HG03135 (cell line): ENCODE data around the gene SEMA3B.
"Not testable (repeated sequence)": the region's sequence is repeated elsewhere in the genome, so short reads cannot be mapped to it uniquely, and the experiment has no call there.

Experiments
- ATAC-seq: cut with Tn5 transposase; IDR thresholded peaks from one replicate; pipeline ENCODE4 v1.9.1; 2021; ENCODE audit warnings: mild to moderate bottlenecking, moderate library complexity; ENCODE audit not compliant: unreplicated experiment

The SEMA3B gene

DNA sequence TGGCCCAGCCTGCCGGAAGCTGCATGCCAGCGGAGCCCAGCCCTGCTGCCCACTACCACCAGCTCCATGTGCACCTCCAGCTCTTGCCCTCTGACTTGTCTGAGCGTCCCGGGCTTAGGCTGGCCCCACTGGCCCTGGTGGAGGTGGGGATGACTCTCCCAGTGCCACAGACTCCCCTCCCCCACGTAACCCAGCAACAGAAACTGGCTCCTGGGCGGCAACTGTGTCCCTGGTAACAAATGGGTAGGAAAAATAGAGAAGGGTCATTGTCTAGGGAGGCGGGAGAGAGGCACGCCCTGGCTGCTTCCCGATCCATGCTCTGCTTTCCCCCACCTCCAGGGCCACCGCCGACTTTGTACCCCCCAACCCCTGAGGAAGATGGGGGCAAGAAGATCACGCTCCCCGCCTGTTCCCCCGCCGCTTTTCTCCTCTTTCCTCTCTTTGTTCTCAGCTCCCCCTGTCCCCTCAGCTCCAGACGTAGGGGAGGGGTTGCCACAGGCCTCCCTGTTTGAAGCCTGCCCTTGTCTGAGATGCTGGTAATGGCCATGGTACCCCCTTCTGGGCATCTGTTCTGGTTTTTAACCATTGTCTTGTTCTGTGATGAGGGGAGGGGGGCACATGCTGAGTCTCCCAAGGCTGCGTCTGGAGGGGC lies 10.8 kb upstream of the SEMA3B start:
- no peak for ATAC-seq

DNA sequence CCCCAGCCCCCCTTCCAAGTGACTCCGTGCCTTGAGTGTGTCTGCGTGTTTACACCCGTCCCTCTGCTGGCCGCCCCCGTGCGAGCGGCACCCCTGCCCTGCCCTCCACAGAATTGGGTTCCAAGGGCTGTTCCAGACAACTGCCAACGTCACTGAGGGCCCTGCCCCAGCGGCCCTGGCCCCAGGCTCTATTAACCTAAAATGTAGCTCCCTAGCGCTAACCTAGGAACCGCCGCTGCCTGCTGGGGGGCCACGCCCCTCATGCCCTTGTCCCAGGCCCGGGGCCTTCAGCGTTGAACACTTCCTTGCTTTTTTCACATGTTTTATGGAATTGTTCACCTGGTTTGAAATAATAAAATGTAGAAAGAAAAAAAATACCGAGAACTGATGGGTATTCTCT lies 10.0 kb upstream of the SEMA3B start:
- ATAC-seq: no peak

DNA sequence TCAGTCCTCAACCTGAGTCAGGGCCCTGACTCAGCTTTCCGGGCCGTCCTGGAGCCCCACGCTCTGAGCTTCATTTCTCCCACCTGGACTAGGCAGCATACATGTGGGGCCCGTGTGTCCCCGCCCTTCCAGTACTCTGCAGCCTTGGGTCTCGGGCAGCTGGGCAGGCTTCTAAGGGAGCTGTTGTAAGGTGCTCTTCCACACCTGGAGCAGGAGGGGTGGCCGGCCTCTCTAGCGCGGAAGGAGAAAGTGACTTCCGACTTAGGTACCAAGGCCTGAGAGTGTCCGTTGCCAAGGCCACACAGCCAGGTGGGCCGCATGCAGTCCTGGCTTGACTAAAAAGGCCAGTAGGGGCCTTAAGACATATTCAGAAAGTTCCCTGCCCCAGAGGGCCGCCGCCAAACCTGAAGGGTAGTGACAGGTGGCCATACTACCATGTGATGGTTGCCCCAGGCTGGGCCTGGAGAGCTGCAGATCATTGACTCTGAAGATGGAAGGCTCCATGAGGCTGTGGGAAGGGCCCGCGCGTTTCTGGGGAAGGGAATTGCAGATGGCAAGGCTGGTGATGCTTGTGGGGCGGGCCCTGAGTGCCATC lies 9.4 kb upstream of the SEMA3B start:
- ATAC-seq: peak; percentile 30

DNA sequence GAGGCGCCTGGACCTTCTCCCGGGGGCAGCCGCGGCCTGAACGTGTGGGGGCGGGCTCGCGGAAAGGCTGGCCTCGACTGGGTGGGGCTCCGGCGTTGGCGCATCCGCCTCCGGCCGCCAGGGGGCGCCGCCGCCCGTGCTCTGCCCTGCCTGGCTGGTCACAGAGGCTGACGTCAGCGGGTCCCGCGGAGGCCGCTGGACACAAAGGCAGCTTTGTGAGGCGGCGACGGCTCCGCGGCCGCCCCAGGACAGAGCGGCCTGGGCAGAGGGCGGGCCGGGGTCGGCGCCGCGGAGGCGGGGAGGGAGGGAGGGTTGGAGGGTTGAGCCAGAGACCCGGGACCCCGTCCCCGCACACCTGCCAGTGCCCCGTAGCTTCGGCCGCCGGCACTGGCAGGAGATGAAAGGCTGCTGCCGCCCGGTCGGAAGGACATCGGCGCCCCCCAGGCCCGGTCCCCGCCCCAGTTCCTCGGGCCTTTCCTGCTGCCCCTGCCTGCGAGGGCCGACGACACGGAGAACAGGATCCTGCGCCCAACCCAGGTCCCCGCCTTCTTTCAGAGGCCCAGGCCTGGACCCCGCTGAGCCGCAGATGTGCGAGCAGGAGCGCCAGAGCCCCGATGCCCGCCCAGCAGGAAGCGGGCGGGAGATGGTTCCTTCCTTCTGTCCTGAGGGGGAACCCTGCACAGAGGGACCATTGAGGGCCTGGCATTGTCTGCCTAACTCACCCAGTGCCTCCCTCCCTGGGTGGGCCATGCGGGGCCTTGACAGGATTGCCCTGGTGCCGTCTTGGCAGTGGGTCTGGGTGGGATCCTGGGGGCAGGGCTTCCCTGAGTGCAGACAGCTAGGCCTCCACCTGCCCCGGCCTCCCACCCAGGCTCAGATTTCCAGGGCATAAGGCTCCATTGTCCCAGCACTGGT lies 8.7 kb upstream of the SEMA3B start:
- ATAC-seq: peak; percentile 70

DNA sequence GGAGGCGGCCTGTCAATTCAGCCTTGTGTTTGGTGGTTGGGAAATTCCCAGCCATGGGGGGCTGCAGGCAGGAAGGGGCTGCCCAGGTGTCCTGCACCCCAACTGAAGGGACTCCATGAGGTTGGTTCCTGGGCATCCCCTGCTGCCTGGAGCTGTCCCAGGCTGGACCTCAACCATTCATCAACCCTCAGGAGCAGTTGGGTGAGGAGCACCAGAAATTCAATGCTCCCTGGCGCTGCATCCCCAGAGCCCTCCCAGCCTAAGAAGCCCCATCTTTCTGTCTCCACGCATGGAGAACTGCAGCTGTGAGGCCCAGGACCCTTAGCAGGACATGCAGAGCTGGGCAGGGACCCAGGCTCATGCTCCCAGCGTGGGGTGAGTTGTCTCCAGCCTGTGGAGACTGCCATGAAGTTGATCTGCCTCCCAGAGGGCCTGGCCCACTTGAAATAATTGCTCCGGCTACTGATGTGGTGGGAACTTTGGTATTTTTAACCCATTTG lies 8.0 kb upstream of the SEMA3B start:
- ATAC-seq: no peak

DNA sequence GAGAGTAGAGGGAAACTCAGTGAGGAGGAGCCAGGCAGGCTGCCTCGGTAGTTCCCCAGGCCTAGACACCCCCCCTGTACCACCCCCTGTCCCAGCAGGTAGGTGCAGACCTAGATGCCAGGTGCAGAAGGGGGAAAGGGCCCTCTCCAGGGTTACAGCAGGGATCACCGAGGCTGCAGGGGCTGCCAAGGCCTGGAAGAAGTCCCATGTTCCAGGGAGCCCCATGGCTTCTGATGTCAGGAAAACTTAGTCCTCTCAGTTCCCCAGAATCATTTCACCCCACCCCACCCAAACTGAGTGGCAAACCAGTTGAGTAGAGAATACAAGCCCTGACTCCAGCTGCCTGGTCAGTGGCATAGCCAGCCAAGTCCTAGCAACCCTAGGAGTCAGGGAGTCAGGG lies 7.4 kb upstream of the SEMA3B start:
- no peak for ATAC-seq

DNA sequence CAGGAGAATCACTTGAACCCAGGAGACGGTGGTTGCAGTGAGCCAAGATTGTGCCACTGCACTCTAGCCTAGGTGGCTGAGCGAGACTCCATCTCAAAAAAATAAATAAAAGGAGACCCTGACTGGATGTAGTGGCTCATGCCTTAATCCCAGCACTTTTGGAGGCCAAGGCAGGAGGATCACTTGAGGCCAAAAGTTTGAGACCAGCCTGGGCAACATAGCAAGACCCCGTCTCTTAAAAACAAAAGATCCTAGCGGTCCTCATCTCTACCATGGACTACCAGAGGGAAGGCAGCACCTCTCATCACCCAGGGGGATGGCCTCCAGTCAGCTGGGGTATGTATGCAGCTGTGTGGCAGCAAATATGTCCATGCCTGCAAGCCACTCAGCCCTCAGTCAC lies 6.7 kb upstream of the SEMA3B start:
- ATAC-seq: not testable (repeated sequence)

DNA sequence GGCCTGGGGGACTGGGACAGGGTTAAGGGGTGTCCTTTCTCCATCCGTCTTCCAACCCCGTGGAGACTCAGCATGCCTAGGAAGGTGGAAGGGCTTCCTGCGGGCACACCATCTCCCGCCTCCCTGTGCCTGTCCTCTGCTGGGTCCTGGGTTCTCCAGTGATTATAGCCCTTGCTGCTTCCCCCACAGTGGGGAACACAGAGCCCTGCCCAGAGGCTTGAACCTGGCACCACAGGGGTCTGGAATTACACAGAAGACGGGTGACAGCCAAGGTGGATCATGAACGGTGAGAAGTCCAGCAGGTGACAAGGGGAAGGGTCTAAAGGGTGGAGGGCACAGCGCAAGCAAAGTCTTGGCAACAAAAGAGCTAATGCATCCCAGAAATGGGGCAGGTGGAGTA lies 6.2 kb upstream of the SEMA3B start:
- ATAC-seq: no peak

DNA sequence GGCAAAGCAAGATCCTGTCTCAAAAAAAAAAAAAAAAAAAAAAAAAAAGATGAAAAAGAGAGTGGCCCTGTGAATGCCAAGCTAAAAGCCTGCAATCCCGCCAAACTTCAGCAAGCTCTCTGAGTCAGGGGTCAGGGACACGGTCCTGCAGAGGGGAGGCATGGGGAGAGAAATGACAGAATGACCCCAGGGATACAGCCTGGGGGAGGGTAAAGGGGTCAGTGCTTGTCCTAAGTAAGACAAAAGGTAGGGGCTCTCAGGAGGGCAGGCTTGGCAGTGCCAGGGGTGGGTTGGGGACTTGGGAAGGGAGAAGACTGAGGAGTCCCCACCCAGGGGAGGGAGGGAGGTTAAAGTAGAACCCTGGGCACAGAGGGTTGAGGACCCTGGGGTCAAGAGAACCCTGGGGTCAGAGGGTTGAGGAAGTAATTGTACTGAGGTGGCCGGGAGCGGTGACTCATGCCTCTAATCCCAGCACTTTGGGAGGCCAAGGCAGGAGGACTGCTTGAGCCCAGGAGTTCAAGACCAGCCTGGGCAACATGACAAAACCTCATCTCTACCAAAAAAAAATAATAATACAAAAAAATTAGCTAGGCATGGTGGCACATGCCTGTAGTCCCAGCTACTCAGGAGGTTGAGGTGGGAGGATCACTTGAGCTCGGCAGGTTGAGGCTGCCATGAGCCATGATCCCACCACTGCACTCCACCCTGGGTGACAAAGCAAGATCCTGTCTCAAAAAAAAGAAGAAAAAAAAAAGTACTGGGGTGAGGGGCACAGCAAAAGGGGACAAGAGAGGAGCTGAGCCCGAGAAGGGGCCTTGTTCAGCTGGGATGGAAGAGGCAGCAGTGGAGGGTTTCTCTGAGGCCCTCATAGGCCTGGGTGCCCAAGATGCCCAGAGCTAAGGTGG lies 5.2 kb upstream of the SEMA3B start:
- ATAC-seq: no peak

DNA sequence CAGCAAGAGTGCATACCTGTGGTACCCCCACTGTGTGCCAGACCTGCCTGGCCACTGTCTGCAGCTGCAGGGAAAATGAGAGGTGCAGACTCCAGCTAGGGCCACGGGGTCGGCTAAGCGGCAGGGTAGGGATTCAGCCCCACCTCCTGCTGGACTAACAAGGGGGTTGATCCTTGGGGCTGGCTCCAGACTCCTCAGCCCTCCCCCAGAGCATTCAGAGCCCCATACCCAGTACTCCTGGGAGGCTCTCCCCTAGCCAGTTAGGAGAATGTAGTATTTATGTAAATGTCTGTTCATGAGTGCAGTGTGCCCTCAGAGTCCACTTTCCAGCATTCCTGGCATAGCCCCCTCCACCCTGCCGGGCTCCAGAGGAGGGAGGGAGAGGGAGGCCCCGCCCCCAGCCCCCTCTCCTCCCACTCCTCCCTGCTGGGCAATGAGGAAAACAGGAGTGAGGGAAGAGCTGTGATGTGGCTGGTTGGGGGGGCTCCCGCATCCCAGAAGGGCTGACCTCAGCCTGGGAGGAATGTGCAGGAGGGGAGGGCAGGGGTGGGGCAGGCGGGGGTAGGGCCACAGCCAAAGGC lies 4.5 kb upstream of the SEMA3B start:
- ATAC-seq: no peak

DNA sequence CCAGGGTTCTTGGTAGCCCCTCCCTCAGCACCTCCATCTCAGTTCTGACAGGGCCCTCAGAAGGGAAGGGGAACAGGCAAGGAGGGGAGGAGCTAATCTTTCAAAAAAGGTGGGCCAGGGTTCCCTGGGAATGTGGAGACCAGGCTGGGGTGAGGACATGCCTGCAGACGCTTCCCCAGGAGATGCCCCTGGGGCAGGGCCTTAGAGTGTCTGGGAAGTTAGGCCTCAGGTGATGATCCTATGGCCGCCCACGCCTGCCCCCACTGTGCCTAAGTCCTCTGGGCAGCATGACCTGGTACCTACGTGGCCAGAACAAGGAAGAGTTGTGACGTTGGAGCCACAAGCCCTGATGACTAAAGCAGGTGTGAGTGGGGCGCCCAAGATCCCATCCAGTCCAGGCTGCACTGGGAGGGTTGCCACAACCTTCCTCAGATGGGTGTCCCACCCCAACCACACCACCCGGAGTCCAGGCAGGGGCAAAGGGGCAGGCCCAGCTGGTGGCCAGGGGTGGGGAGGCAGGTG lies 3.9 kb upstream of the SEMA3B start:
- no peak for ATAC-seq

DNA sequence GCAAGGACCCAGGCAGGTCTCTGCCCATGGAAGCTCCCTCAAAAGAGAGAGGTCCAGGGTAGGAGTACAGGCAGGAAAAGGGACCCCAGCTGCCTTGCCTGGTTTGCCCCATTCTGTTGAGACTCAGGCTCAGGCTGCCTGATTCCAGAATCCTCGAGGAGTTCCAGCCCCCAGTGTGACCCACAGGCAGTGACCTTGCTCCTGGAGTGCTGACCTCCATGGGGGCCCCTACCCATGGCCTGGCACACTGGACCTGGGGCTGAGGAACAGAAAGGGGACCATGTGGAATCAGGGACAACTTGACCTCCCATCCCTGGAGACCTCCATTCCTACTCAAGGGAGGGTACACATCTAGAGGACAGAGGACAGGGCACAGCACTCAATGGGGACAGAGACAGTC lies 3.4 kb upstream of the SEMA3B start:
- no peak for ATAC-seq

DNA sequence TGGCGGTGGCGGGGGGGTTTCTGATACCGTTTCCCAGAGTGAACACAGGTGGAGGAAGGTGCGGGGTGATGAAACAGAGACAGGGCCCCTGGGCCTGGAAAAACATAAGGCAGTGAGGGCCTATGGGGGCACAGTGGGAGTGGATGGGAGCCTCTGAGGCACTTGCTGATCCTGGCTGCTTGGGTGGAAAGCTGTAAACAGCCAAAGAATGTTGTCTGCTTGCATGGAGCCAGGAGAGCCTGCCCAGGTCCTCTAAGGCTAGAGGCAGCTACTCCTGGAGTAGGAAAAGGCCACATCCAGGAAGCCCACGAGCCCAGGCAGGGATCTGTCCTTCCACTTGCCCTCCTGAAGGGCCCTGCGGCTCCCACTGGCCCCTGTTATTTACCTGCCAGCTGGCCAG lies 2.9 kb upstream of the SEMA3B start:
- ATAC-seq: no peak

DNA sequence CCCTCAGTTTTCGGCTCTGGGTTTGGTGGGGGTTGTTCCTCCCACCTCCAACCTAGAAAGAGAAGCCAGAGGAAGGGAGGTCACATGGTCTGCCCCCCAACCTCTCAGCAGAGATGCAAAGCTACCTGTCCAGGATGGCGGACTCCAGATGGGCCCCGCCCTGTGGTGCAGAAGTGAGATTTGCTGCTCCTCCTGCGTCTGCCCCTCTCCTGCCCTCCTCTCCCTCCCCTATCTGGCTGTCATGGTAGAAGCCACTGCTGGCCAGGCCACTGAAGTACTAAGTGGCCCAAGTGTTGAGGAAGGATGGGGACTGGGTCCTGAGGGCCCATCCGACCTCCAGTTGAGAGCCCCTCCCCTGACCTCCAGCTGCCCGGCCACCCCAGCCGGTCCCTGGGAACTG lies 2.1 kb upstream of the SEMA3B start:
- no peak for ATAC-seq

DNA sequence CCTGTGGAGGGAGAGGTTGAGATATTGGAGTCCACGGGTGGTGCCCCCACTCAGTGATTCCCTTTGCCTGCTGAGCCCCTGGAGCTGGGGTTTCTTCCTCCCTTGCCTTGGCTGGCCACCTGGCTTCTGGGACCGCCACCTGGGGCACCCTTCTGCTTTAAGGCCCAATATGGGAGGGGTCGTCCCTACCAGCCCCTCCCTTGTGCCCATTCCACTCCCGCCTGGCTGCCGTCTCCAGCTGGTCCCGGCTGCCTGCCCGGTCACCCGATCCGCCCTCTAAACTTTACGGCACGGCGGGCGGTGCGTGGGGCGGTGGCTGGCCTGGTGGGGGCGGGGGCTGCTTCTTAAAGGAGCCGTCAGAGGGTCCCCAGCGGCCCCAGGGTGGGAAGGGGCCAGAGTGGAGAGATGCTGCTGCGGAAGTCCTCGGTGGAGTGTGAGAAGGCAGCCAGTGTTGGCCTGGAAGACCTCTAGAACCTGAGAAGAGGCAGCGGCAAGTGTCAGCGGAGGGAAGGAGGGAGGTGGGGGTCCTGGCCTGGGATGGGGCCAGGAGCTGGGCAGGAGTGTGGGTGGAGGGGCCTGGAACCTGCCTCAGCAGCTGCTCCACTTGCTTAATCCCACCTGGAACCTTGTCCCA lies 1.6 kb upstream of the SEMA3B start:
- no peak for ATAC-seq

DNA sequence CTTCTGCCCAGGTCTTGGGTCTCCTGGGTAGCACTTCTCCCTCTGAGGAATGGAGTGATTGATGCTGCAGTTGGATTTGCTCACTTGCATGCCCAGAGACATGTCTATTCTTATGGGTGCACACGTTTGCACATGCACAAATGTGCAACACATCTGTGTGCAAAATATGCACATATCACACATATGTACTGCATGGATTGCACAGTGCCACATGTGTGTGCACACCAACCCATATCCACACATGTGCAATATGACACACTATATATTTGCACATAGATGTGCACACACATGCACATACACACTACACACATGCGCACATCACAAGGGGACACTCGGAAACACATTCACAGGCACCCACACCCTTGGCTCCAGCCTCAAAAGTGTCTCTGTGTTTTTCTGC lies 671 bp upstream of the SEMA3B start:
- no peak for ATAC-seq

DNA sequence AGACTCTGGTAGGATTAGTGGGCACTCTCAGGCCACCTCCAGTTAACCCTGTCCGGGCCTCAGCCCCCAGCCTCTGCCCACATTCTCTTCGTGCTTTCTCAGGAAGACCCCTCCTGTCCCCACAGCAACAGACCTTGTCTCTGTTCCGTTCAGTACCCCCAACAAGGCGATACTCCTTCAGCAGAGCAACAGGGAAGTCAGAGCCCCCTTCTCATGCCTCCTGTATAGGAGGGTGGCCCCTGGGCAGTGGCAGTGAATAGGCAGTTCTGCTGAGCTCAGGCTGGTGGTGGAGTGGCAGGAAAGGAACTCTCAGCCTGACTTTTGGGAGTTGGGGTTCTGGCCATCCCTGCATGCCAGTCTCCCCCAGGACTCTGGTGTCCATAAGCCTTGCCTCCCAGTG lies 513 bp downstream of the SEMA3B start:
- no peak for ATAC-seq

DNA sequence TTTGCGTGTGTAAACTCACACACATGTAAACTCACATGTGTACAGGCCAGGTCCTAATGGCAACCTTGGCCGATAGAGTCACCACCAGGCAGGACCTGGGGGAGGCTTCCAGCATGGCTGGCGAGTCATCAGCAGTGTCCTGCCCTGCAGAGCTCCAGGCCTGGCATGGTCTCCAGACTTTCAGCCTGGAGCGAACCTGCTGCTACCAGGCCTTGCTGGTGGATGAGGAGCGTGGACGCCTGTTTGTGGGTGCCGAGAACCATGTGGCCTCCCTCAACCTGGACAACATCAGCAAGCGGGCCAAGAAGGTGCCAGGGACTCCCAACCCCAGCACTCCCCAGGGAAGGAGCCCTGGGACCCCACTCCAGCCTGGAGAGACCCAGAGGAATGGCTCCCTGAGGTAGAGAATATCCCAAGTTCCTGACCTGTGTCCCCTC lies 1.0 kb downstream of the SEMA3B start:
- ATAC-seq: no peak

DNA sequence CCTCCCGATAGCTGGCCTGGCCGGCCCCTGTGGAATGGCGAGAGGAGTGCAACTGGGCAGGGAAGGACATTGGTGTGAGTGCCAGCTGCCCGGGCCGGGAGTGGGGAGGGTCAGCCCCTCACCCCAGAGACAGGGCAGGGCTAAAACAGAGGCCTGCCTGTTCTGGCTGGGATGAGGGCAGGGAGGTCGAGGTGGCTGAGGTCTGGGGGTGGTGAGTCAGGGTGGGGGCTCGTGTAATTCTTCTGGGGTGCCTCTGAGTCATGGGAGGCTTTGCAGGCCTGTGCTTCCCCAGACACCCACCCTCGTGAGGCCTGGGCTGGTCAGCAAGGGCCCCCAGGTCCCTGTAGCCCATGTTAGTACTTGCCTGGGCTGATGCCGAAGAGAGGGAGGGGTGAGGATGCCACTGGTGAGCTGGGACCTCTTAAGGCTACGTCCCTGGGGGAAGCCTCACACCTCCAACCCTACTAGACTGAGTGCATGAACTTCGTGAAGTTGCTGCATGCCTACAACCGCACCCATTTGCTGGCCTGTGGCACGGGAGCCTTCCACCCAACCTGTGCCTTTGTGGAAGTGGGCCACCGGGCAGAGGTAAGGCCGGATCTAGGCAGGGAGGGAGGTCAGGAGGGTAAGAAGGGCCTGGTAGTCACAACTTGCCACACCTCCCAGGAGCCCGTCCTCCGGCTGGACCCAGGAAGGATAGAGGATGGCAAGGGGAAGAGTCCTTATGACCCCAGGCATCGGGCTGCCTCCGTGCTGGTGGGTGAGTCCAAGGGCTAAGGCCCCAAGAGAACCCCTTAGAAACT lies 1.7 kb downstream of the SEMA3B start:
- ATAC-seq: no peak
